Aorta (tissue), 5 donors: ENCODE measurements around the gene BCAS4. TPM values are rescaled to one million over a fixed set of nuclear protein-coding genes. Genes with fewer than 3 reads are reported as not detected.
A peak's percentile ranks its signal among the peaks of the same experiment; 100 is the strongest.

Source experiments
- ATAC-seq: fragments of 200-7000 bp; cut with Tn5 transposase; one replicate; pipeline ENCODE4 v1.9.1; 2022; ENCODE audit warnings: moderate library complexity; ENCODE audit not compliant: low FRiP score
- DNase-seq, 2 donors: peaks; one replicate each; pipeline ENCODE4 v3.0.0-alpha.2; 2020
- H3K27ac ChIP-seq, 2 donors: one replicate each; pipeline ENCODE4 v1.5.1; 2013; ENCODE audit warnings: low read length in 2 of 2, mild to moderate bottlenecking in 2 of 2, moderate library complexity in 2 of 2, control low read depth in 1 of 2, inconsistent platforms in 1 of 2, low read depth in 1 of 2
- H3K27me3 ChIP-seq, 2 donors: one replicate each; pipeline ENCODE4 v1.6.1; 2013; ENCODE audit warnings: control low read depth in 1 of 2, low read length in 1 of 2, mild to moderate bottlenecking in 1 of 2, moderate library complexity in 1 of 2; ENCODE audit not compliant: insufficient read depth in 2 of 2, control insufficient read depth in 1 of 2
- H3K36me3 ChIP-seq, 2 donors: one replicate each; pipeline ENCODE4 v1.6.1; 2013; ENCODE audit warnings: control low read depth in 1 of 2, low read length in 1 of 2, mild to moderate bottlenecking in 1 of 2; ENCODE audit not compliant: insufficient read depth in 2 of 2, control insufficient read depth in 1 of 2
- H3K4me1 ChIP-seq, 2 donors: one replicate each; pipeline ENCODE4 v1.6.1; 2013; ENCODE audit warnings: low read length in 2 of 2, control low read depth in 1 of 2, mild to moderate bottlenecking in 1 of 2, moderate library complexity in 1 of 2; ENCODE audit not compliant: insufficient read depth in 2 of 2, control insufficient read depth in 1 of 2
- H3K4me3 ChIP-seq, 2 donors: one replicate each; pipeline ENCODE4 v1.5.1; 2013; ENCODE audit warnings: low read length in 2 of 2, control low read depth in 1 of 2, mild to moderate bottlenecking in 1 of 2
- H3K9me3 ChIP-seq: one replicate; pipeline ENCODE4 v1.6.1; 2013; ENCODE audit warnings: mild to moderate bottlenecking, low read length; ENCODE audit not compliant: control insufficient read depth
- WGBS, 2 donors: extraction: QIAGEN DNeasy Blood & Tissue Kit; methylation state at CpG; one replicate each; pipeline ENCODE4 v1.1.7; 2013; 5-methylcytosine and 5-hydroxymethylcytosine counted together
- intact Hi-C, 2 donors: fragments of 100-400 bp; cut with DNase I; formaldehyde crosslinking; loops; one replicate each; pipeline versions ENCODE4 v1.14.2 to v1.15.0; 2022
- polyA plus RNA-seq, 2 donors: library from polyadenylated mRNA; stranded (reverse); fragments of 200-250 nt; gene quantifications; one replicate each; pipeline ENCODE4 v1.2.3, GENCODE V29; 2013
- total RNA-seq, 2 donors: library from RNA; stranded (reverse); fragmentation: NEBNext Ultra II Directional; extraction: Animal tissue kit (Norgen Biotek cat#: 25700); gene quantifications; one replicate each; pipeline ENCODE4 v1.2.1, GENCODE V29; 2021
- donor health status: healthy with polysubstance abuse.
- donor health status: Bipolar disorder and iron deficiency.
- donor health status: DM: no; HTN: no; CAD: no.
- donor health status: DM: no; HTN: no; CAD: no.
- donor health status: DM: yes; HTN: yes; CAD: no.

BCAS4 gene
- total and polyA plus RNA-seq, 4 donors, result 4.9 to 9.7 (median 7.4) TPM

GRCh38 chr20:50821257-50821921, 26.5 kb downstream of the BCAS4 start:
- H3K36me3 ChIP-seq, result no peaks in the 10 kb centered on the region
- H3K4me3 ChIP-seq, result no peak overlapping the region
- ATAC-seq (no peak), DNase-seq (no peak)
- intact Hi-C loops, result no loop called here
- H3K9me3 ChIP-seq, result no peaks in the 10 kb centered on the region
- H3K27me3 ChIP-seq, result no peaks in the 10 kb centered on the region
- H3K4me1 ChIP-seq, result peaks cover 0 to 3% of the 10 kb centered on the region in 2 donors
- no peak overlapping the region for H3K27ac ChIP-seq
- WGBS, 2 donors, result 91 to 93% methylated on average over 8 of the region's 8 CpGs

- DNase-seq (no peak), ATAC-seq (no peak)
- WGBS, 2 donors, result 87 to 90% methylated on average over 7 of the region's 7 CpGs
- H3K4me3 ChIP-seq, result no peak overlapping the region
- no peaks in the 10 kb centered on the region for H3K9me3 ChIP-seq
- no peaks in the 10 kb centered on the region for H3K36me3 ChIP-seq
- H3K4me1 ChIP-seq, result peaks cover 0 to 3% of the 10 kb centered on the region in 2 donors
- no peak overlapping the region for H3K27ac ChIP-seq
- intact Hi-C loops, result no loop called here
- H3K27me3 ChIP-seq, result no peaks in the 10 kb centered on the region
Measured at GRCh38 chr20:50821994-50822393, 27.1 kb downstream of the BCAS4 start.

- 94 to 97% methylated on average over 6 of the region's 6 CpGs for WGBS, 2 donors
- H3K27me3 ChIP-seq, result no peaks in the 10 kb centered on the region
- H3K27ac ChIP-seq, result no peak overlapping the region
- intact Hi-C loops, result no loop called here
- ATAC-seq (no peak), DNase-seq (no peak)
- H3K4me1 ChIP-seq, result peaks cover 0 to 3% of the 10 kb centered on the region in 2 donors
- H3K4me3 ChIP-seq, result no peak overlapping the region
- no peaks in the 10 kb centered on the region for H3K9me3 ChIP-seq
- no peaks in the 10 kb centered on the region for H3K36me3 ChIP-seq
Measured at GRCh38 chr20:50823319-50823718, 28.5 kb downstream of the BCAS4 start.

- H3K4me1 ChIP-seq, result peaks cover 0 to 3% of the 10 kb centered on the region in 2 donors
- H3K27ac ChIP-seq, result peak overlapping the region; percentile 84 to 92
- no peaks in the 10 kb centered on the region for H3K27me3 ChIP-seq
- DNase-seq, result peak; percentile 92 to 93
- 0 to 5% methylated on average over 3 of the region's 3 CpGs for WGBS, 2 donors
- H3K4me3 ChIP-seq, result no peak overlapping the region
- intact Hi-C loops, result no loop called here
- no peaks in the 10 kb centered on the region for H3K9me3 ChIP-seq
- ATAC-seq, result peak; percentile 76
- H3K36me3 ChIP-seq, result no peaks in the 10 kb centered on the region
Measured at GRCh38 chr20:50824137-50824536, 29.3 kb downstream of the BCAS4 start.

GRCh38 chr20:50826121-50826520, 31.3 kb downstream of the BCAS4 start:
- Histone ChIP-seq H3K27ac (no peak overlapping the region), H3K36me3 (no peaks in the 10 kb centered on the region), H3K4me3 (no peak overlapping the region), H3K27me3 (no peaks in the 10 kb centered on the region), H3K4me1 (peaks cover 0 to 3% of the 10 kb centered on the region in 2 donors), H3K9me3 (no peaks in the 10 kb centered on the region)
- ATAC-seq, result no peak
- no peak for DNase-seq
- intact Hi-C loops, result no loop called here
- 81 to 88% methylated on average over 2 of the region's 2 CpGs for WGBS, 2 donors

- 95 to 97% methylated on average over 13 of the region's 13 CpGs for WGBS, 2 donors
Measured at GRCh38 chr20:50828363-50829136, 33.7 kb downstream of the BCAS4 start.

GRCh38 chr20:50831622-50832021, 36.8 kb downstream of the BCAS4 start:
- H3K27ac ChIP-seq, result no peak overlapping the region
- H3K9me3 ChIP-seq, result no peaks in the 10 kb centered on the region
- no peak for ATAC-seq
- intact Hi-C loops, result no loop called here
- WGBS, 2 donors, result 70 to 74% methylated on average over 6 of the region's 6 CpGs
- no peak for DNase-seq
- no peak overlapping the region for H3K4me3 ChIP-seq
- H3K36me3 ChIP-seq, result no peaks in the 10 kb centered on the region
- H3K27me3 ChIP-seq, result no peaks in the 10 kb centered on the region
- no peaks in the 10 kb centered on the region for H3K4me1 ChIP-seq

More at GRCh38 chr20:50828363-50829136, 33.7 kb downstream of the BCAS4 start:
- H3K4me1 ChIP-seq, result peaks cover 0 to 3% of the 10 kb centered on the region in 2 donors
- no peaks in the 10 kb centered on the region for H3K36me3 ChIP-seq
- no peak overlapping the region for H3K27ac ChIP-seq
- no peaks in the 10 kb centered on the region for H3K9me3 ChIP-seq
- no peak for DNase-seq
- no peak for ATAC-seq
- no peak overlapping the region for H3K4me3 ChIP-seq
- H3K27me3 ChIP-seq, result no peaks in the 10 kb centered on the region
- intact Hi-C loops, result no loop called here

- ATAC-seq (no peak), DNase-seq (no peak)
- peaks cover 0 to 3% of the 10 kb centered on the region in 2 donors for H3K4me1 ChIP-seq
- no peaks in the 10 kb centered on the region for H3K9me3 ChIP-seq
- H3K36me3 ChIP-seq, result no peaks in the 10 kb centered on the region
- intact Hi-C loops, result no loop called here
- no peaks in the 10 kb centered on the region for H3K27me3 ChIP-seq
- H3K27ac ChIP-seq, result no peak overlapping the region
- 66 to 76% methylated on average over 5 of the region's 5 CpGs for WGBS, 2 donors
- no peak overlapping the region for H3K4me3 ChIP-seq
Measured at GRCh38 chr20:50834599-50835005, 39.7 kb downstream of the BCAS4 start.
